ENCODE data around the gene KCNJ3.

The KCNJ3 gene

DNA sequence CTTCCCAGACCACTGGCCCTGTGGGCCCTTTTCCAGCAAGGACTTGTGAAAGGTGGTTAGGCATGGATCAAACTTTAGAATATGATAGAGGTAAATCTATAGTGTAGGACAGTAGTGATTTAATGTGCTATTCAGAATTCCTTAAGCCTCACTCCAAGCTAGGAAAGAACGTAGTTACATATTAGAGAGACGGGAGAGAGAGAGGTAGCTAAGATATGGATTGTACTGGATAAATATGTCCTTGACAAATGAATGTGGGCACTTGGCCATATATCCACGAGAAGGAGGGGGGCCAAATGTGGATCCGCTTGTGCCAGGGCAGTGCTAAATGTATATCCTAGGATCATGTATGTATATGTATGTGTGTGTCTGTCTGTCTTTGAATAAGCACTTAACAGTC, 6.5 kb downstream of the KCNJ3 start:
- no peaks in the 10 kb centered on the region for H3K9me3 ChIP-seq (replicated peaks in 1 of 2; ENCODE audit: control insufficient read depth in 2 of 2, insufficient read depth in 1 of 2, low read depth in 1 of 2, low read length in 2 of 2)
- no peaks in the 10 kb centered on the region for H3K79me1 ChIP-seq (ENCODE audit: low read depth, low read length)
- no peak overlapping the region for H3K18ac ChIP-seq (ENCODE audit: low read length)
- no peak overlapping the region for H2BK120ac ChIP-seq (ENCODE audit: low read depth, low read length)
- no peak overlapping the region for H3K27ac ChIP-seq (replicated peaks; ENCODE audit: low read length)
- H3K36me3 ChIP-seq (replicated peaks in 1 of 2; ENCODE audit: control insufficient read depth in 2 of 2, insufficient read depth in 2 of 2, low read length in 2 of 2) = no peaks in the 10 kb centered on the region
- no CpG with 5 or more reads among the region's 4 CpGs for WGBS, 2 donors (ENCODE audit: extremely low coverage in 2 of 2, insufficient read length in 2 of 2, insufficient replicate concordance in 1 of 2)
- no peak overlapping the region for H2BK5ac ChIP-seq (ENCODE audit: low read length)
- H3K4me1 ChIP-seq (ENCODE audit: control insufficient read depth in 2 of 2, insufficient read depth in 1 of 2, low read depth in 1 of 2, low read length in 2 of 2) = no peaks in the 10 kb centered on the region
- DNase-seq (ENCODE audit: low spot score) = no peak
- no peak overlapping the region for H3K23ac ChIP-seq (ENCODE audit: low read depth, low read length, poor library complexity)
- H3K27me3 ChIP-seq (ENCODE audit: control insufficient read depth in 3 of 3, insufficient read depth in 3 of 3, low read depth in 1 of 3, low read length in 3 of 3) = peaks cover 0 to 2% (median 0%) of the 10 kb centered on the region in 3 experiments
- no peak overlapping the region for H4K91ac ChIP-seq (ENCODE audit: low read depth, low read length, poor library complexity)
- no peak overlapping the region for H3K14ac ChIP-seq (ENCODE audit: low read length)
- no peak overlapping the region for H2BK15ac ChIP-seq (ENCODE audit: low read length)
- H3K4ac ChIP-seq (ENCODE audit: low read length) = no peak overlapping the region
- no peak overlapping the region for H2BK12ac ChIP-seq (ENCODE audit: low read length)
- H2AK5ac ChIP-seq (ENCODE audit: low read depth, low read length) = no peak overlapping the region
- H3K4me3 ChIP-seq (ENCODE audit: low read length in 2 of 2) = no peak overlapping the region
- H3K4me2 ChIP-seq (ENCODE audit: insufficient read depth, low read length, poor library complexity, severe bottlenecking) = no peak overlapping the region
- no peak overlapping the region for H2AFZ ChIP-seq (ENCODE audit: low read length)
- no peak overlapping the region for H3K9ac ChIP-seq (ENCODE audit: low read depth, low read length, poor library complexity)
- no peak overlapping the region for H4K8ac ChIP-seq (ENCODE audit: low read depth, low read length)

DNA sequence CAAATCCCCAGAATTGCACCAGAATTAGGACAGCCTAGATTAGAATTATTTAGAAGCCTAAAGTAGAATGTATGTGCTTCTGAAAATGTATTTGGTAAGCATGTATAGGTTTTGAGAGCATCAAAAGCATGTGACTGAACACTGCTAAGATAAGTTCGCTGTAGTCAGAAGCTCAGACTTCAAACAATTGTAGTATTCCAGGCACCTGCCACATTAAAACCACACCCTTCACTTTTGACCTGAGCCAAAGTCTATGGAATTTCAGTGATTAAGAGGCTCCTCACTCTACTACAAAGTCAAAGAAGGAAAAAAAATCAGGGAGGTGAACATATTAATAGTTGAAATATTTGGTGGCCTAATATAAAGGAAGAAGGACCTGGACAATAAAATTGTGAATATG, 8.2 kb downstream of the KCNJ3 start:
- Histone ChIP-seq H3K4me3 (ENCODE audit: low read length in 2 of 2) (no peak overlapping the region), H3K4me2 (ENCODE audit: insufficient read depth, low read length, poor library complexity, severe bottlenecking) (no peak overlapping the region), H2AFZ (ENCODE audit: low read length) (no peak overlapping the region), H3K36me3 (replicated peaks in 1 of 2; ENCODE audit: control insufficient read depth in 2 of 2, insufficient read depth in 2 of 2, low read length in 2 of 2) (no peaks in the 10 kb centered on the region), H2BK15ac (ENCODE audit: low read length) (no peak overlapping the region), H3K23ac (ENCODE audit: low read depth, low read length, poor library complexity) (no peak overlapping the region), H2BK120ac (ENCODE audit: low read depth, low read length) (no peak overlapping the region), H2BK5ac (ENCODE audit: low read length) (no peak overlapping the region), H3K4me1 (ENCODE audit: control insufficient read depth in 2 of 2, insufficient read depth in 1 of 2, low read depth in 1 of 2, low read length in 2 of 2) (no peaks in the 10 kb centered on the region), H4K91ac (ENCODE audit: low read depth, low read length, poor library complexity) (no peak overlapping the region), H2AK5ac (ENCODE audit: low read depth, low read length) (no peak overlapping the region), H3K18ac (ENCODE audit: low read length) (no peak overlapping the region), H3K4ac (ENCODE audit: low read length) (no peak overlapping the region), H2BK12ac (ENCODE audit: low read length) (no peak overlapping the region), H3K27ac (replicated peaks; ENCODE audit: low read length) (no peak overlapping the region), H4K8ac (ENCODE audit: low read depth, low read length) (no peak overlapping the region), H3K79me1 (ENCODE audit: low read depth, low read length) (no peaks in the 10 kb centered on the region), H3K27me3 (ENCODE audit: control insufficient read depth in 3 of 3, insufficient read depth in 3 of 3, low read depth in 1 of 3, low read length in 3 of 3) (peaks cover 0 to 2% (median 0%) of the 10 kb centered on the region in 3 experiments), H3K9me3 (replicated peaks in 1 of 2; ENCODE audit: control insufficient read depth in 2 of 2, insufficient read depth in 1 of 2, low read depth in 1 of 2, low read length in 2 of 2) (no peaks in the 10 kb centered on the region), H3K14ac (ENCODE audit: low read length) (no peak overlapping the region), H3K9ac (ENCODE audit: low read depth, low read length, poor library complexity) (no peak overlapping the region)
- DNase-seq (ENCODE audit: low spot score) = no peak
- WGBS, 2 donors (ENCODE audit: extremely low coverage in 2 of 2, insufficient read length in 2 of 2, insufficient replicate concordance in 1 of 2) = no CpG with 5 or more reads among the region's 1 CpG

DNA sequence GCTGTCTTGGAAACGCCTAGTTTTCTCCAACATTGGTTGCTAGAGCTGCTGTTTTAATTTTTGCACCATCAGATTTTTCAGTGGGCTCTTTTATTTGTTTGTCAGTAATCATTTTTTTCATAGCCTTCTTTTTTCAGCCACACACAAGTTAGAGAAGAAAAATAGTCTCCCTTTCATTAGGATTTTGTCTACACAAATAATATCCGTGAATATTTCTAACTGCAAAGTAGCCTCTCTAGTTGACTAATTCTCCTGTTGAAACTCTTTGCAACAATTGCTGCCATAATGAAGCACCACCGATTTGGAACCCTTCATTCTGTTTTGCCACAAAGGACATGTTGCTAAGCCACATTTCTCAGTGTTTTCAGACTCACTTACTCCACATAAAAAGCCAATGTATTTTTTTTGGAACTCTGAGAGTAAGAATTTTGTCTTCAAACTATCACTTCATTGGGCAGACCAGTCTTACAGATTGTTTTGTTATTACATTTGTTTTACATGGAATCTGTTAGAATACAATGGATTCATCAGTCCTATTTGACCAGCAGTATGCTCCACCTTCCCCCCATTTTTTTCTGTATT, 9.6 kb downstream of the KCNJ3 start:
- Histone ChIP-seq H2BK5ac (ENCODE audit: low read length) (no peak overlapping the region), H3K4me3 (ENCODE audit: low read length in 2 of 2) (no peak overlapping the region), H4K8ac (ENCODE audit: low read depth, low read length) (no peak overlapping the region), H3K9me3 (replicated peaks in 1 of 2; ENCODE audit: control insufficient read depth in 2 of 2, insufficient read depth in 1 of 2, low read depth in 1 of 2, low read length in 2 of 2) (no peaks in the 10 kb centered on the region), H3K27ac (replicated peaks; ENCODE audit: low read length) (no peak overlapping the region), H2AFZ (ENCODE audit: low read length) (no peak overlapping the region), H3K79me1 (ENCODE audit: low read depth, low read length) (no peaks in the 10 kb centered on the region), H3K36me3 (replicated peaks in 1 of 2; ENCODE audit: control insufficient read depth in 2 of 2, insufficient read depth in 2 of 2, low read length in 2 of 2) (no peaks in the 10 kb centered on the region), H3K4ac (ENCODE audit: low read length) (no peak overlapping the region), H2BK120ac (ENCODE audit: low read depth, low read length) (no peak overlapping the region), H3K23ac (ENCODE audit: low read depth, low read length, poor library complexity) (no peak overlapping the region), H3K4me2 (ENCODE audit: insufficient read depth, low read length, poor library complexity, severe bottlenecking) (no peak overlapping the region), H3K14ac (ENCODE audit: low read length) (no peak overlapping the region), H3K9ac (ENCODE audit: low read depth, low read length, poor library complexity) (no peak overlapping the region), H3K27me3 (ENCODE audit: control insufficient read depth in 3 of 3, insufficient read depth in 3 of 3, low read depth in 1 of 3, low read length in 3 of 3) (no peaks in the 10 kb centered on the region), H3K18ac (ENCODE audit: low read length) (no peak overlapping the region), H2AK5ac (ENCODE audit: low read depth, low read length) (no peak overlapping the region), H2BK15ac (ENCODE audit: low read length) (no peak overlapping the region), H2BK12ac (ENCODE audit: low read length) (no peak overlapping the region), H4K91ac (ENCODE audit: low read depth, low read length, poor library complexity) (no peak overlapping the region), H3K4me1 (ENCODE audit: control insufficient read depth in 2 of 2, insufficient read depth in 1 of 2, low read depth in 1 of 2, low read length in 2 of 2) (no peaks in the 10 kb centered on the region)
- WGBS, 2 donors (ENCODE audit: extremely low coverage in 2 of 2, insufficient read length in 2 of 2, insufficient replicate concordance in 1 of 2) = no CpG with 5 or more reads among the region's 3 CpGs
- no peak for DNase-seq (ENCODE audit: low spot score)

DNA sequence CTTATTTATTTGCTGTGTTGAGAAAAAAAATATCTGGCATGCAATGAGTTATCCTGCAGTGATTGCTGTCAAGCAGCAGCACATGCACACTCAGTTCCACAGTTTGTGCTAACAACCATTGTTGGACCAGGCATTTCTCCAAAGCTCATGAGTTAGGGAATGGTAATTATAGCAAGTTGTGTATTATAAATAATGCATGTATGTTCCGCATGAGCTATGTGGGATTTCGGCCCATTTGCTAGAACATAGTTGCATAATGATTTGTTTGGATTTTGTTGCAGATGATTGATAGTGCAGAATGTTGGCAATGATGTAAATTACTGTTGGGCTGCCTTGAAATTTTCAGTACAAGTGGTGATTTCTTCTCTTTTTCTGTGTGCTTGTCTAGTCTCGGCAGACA, 10.7 kb downstream of the KCNJ3 start:
- no peak overlapping the region for H4K91ac ChIP-seq (ENCODE audit: low read depth, low read length, poor library complexity)
- DNase-seq (ENCODE audit: low spot score) = no peak
- no peak overlapping the region for H4K8ac ChIP-seq (ENCODE audit: low read depth, low read length)

More for the DNA sequence above, 10.7 kb downstream of the KCNJ3 start:
- Histone ChIP-seq H3K27ac (replicated peaks; ENCODE audit: low read length) (no peak overlapping the region), H2AK5ac (ENCODE audit: low read depth, low read length) (no peak overlapping the region), H2AFZ (ENCODE audit: low read length) (no peak overlapping the region), H3K14ac (ENCODE audit: low read length) (no peak overlapping the region), H2BK120ac (ENCODE audit: low read depth, low read length) (no peak overlapping the region), H3K9me3 (replicated peaks in 1 of 2; ENCODE audit: control insufficient read depth in 2 of 2, insufficient read depth in 1 of 2, low read depth in 1 of 2, low read length in 2 of 2) (no peaks in the 10 kb centered on the region), H2BK12ac (ENCODE audit: low read length) (no peak overlapping the region), H3K4me3 (ENCODE audit: low read length in 2 of 2) (no peak overlapping the region), H3K4ac (ENCODE audit: low read length) (no peak overlapping the region), H3K18ac (ENCODE audit: low read length) (no peak overlapping the region), H3K4me2 (ENCODE audit: insufficient read depth, low read length, poor library complexity, severe bottlenecking) (no peak overlapping the region), H3K23ac (ENCODE audit: low read depth, low read length, poor library complexity) (no peak overlapping the region), H2BK15ac (ENCODE audit: low read length) (no peak overlapping the region), H3K79me1 (ENCODE audit: low read depth, low read length) (no peaks in the 10 kb centered on the region), H3K9ac (ENCODE audit: low read depth, low read length, poor library complexity) (no peak overlapping the region), H2BK5ac (ENCODE audit: low read length) (no peak overlapping the region), H3K36me3 (replicated peaks in 1 of 2; ENCODE audit: control insufficient read depth in 2 of 2, insufficient read depth in 2 of 2, low read length in 2 of 2) (no peaks in the 10 kb centered on the region), H3K4me1 (ENCODE audit: control insufficient read depth in 2 of 2, insufficient read depth in 1 of 2, low read depth in 1 of 2, low read length in 2 of 2) (peaks cover 0 to 3% of the 10 kb centered on the region in 2 donors), H3K27me3 (ENCODE audit: control insufficient read depth in 3 of 3, insufficient read depth in 3 of 3, low read depth in 1 of 3, low read length in 3 of 3) (no peaks in the 10 kb centered on the region)
- no CpG with 5 or more reads among the region's 3 CpGs for WGBS, 2 donors (ENCODE audit: extremely low coverage in 2 of 2, insufficient read length in 2 of 2, insufficient replicate concordance in 1 of 2)

Measured in neuronal stem cell (in vitro differentiated cells).